Colonic mucosa (tissue), 4 donors: ENCODE results near the gene BMAL1. TPM values are rescaled to one million over a fixed set of nuclear protein-coding genes. Genes with fewer than 3 reads are reported as not detected.

Experiments used
- DNase-seq: peaks from one replicate; pipeline ENCODE4 v3.0.0-alpha.2; 2020
- H3K27ac ChIP-seq: fragments of 200-600 bp; one replicate; pipeline ENCODE4 v1.8.0; 2021
- H3K27me3 ChIP-seq: fragments of 200-600 bp; one replicate; pipeline ENCODE4 v1.8.0; 2021
- H3K36me3 ChIP-seq: fragments of 200-600 bp; one replicate; pipeline ENCODE4 v1.8.0; 2021
- H3K4me1 ChIP-seq: fragments of 200-600 bp; one replicate; pipeline ENCODE4 v1.8.0; 2021; ENCODE audit warnings: mild to moderate bottlenecking
- H3K4me3 ChIP-seq: fragments of 200-600 bp; one replicate; pipeline ENCODE4 v1.8.0; 2021
- H3K9ac ChIP-seq, 2 donors: one replicate each; pipeline ENCODE4 v1.7.0; 2013; ENCODE audit warnings: control low read depth in 2 of 2, low read depth in 2 of 2, low read length in 2 of 2
- H3K9me3 ChIP-seq: fragments of 200-600 bp; one replicate; pipeline ENCODE4 v1.8.0; 2021
- intact Hi-C: fragments of 100-400 bp; cut with DNase I; formaldehyde crosslinking; loops from one replicate; pipeline ENCODE4 v1.14.1; 2022
- total RNA-seq, 2 donors: library from RNA; stranded (reverse); fragmentation: NEBNext Ultra II Directional in 1 of 2; extraction: Animal tissue kit (Norgen Biotek cat#: 25700) in 1 of 2; gene quantifications; one replicate each; pipeline ENCODE4 v1.2.1, GENCODE V29; 2021
- TF ChIP-seq, protein P1 (sequence below): fragments of 200-600 bp; IDR thresholded peaks from one replicate; pipeline ENCODE4 v1.8.0; 2022; ENCODE audit warnings: antibody characterized with exemption, mild to moderate bottlenecking
- donor health status: healthy.
- donor health status: DM: no; HTN: no; CAD: no.
- donor health status: DM: no; HTN: no; CAD: no.

Gene BMAL1
- total RNA-seq, 2 donors from 2014 or later, result 10.0 to 14.6 TPM

DNA sequence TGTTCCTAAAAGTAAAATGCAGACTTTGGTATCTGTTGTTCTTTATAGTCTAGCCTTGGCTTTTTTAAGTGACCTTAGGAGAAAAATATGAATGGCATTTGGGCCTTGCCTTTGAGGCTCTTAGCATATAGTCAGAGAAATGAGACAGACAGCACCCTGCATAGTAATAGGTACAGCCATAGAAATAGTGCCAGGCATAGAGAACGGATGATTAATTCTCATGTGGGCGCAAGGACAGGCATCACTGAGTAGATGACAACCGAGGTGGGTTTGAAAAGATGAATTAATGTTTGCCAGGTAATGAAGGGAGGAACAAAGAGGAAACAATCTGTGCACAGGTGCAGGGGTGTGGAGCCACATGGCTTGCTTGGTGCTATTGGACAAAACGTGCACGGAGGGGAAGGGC is 90.5 kb downstream of the BMAL1 start:
- no peak overlapping the region for H3K9ac ChIP-seq
- no peak for DNase-seq
- H3K9me3 ChIP-seq, result no peaks in the 10 kb centered on the region
- no peaks in the 10 kb centered on the region for H3K4me1 ChIP-seq
- intact Hi-C loops, result no loop called here
- H3K4me3 ChIP-seq, result no peak overlapping the region
- H3K36me3 ChIP-seq, result no peaks in the 10 kb centered on the region
- no peaks in the 10 kb centered on the region for H3K27me3 ChIP-seq
- TF ChIP-seq, protein P1, sequence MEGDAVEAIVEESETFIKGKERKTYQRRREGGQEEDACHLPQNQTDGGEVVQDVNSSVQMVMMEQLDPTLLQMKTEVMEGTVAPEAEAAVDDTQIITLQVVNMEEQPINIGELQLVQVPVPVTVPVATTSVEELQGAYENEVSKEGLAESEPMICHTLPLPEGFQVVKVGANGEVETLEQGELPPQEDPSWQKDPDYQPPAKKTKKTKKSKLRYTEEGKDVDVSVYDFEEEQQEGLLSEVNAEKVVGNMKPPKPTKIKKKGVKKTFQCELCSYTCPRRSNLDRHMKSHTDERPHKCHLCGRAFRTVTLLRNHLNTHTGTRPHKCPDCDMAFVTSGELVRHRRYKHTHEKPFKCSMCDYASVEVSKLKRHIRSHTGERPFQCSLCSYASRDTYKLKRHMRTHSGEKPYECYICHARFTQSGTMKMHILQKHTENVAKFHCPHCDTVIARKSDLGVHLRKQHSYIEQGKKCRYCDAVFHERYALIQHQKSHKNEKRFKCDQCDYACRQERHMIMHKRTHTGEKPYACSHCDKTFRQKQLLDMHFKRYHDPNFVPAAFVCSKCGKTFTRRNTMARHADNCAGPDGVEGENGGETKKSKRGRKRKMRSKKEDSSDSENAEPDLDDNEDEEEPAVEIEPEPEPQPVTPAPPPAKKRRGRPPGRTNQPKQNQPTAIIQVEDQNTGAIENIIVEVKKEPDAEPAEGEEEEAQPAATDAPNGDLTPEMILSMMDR, result no peak
- no peak overlapping the region for H3K27ac ChIP-seq

DNA sequence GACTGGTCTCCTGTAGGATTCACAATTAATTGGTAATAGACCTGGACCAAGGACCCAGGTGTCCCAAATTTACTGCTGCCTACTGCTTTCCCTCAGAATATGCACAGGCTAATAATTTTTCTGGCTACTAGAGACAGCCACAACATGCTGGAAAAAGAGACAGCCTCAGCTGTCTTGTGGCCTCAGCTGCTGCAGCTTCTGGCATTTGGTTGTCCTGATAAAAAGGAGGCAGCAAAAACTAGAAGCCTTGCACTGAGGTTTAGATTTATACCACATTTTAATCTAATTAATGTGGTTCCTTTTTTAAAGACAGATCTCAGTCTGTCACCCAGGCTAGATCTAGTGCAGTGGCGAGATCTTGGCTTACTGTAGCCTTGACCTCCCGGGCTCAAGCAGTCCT is 95.6 kb downstream of the BMAL1 start:
- TF ChIP-seq, protein P1, result no peak

DNA sequence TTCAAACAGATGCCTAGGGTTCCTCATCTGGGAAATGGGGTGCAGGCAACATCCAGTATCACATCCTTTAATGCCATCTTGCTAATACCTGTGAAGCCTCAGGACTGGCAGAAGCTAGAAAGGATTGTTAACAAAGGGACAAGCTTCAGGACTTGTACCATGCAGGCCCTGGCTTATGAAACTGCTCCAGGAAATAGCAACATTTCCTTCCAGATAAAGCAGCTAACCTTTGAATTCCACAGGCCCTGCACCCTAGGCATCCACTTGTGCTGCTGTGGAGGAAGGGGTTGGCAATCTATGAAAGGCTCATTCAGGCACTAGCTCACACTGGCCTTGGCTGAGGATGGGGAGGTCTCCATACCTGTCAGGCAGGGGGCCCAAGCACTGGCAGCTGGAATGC is 98.2 kb downstream of the BMAL1 start:
- TF ChIP-seq, protein P1, result no peak
- no peaks in the 10 kb centered on the region for H3K9me3 ChIP-seq
- no peaks in the 10 kb centered on the region for H3K36me3 ChIP-seq
- no peak overlapping the region for H3K4me3 ChIP-seq
- intact Hi-C loops, result no loop called here
- H3K9ac ChIP-seq, result no peak overlapping the region
- no peaks in the 10 kb centered on the region for H3K4me1 ChIP-seq
- no peak overlapping the region for H3K27ac ChIP-seq
- H3K27me3 ChIP-seq, result no peaks in the 10 kb centered on the region
- no peak for DNase-seq

More for the DNA sequence above, 95.6 kb downstream of the BMAL1 start:
- no peaks in the 10 kb centered on the region for H3K4me1 ChIP-seq
- H3K4me3 ChIP-seq, result no peak overlapping the region
- no peaks in the 10 kb centered on the region for H3K27me3 ChIP-seq
- H3K9ac ChIP-seq, result no peak overlapping the region
- no peaks in the 10 kb centered on the region for H3K36me3 ChIP-seq
- no peaks in the 10 kb centered on the region for H3K9me3 ChIP-seq
- DNase-seq, result no peak
- intact Hi-C loops, result no loop called here
- no peak overlapping the region for H3K27ac ChIP-seq

DNA sequence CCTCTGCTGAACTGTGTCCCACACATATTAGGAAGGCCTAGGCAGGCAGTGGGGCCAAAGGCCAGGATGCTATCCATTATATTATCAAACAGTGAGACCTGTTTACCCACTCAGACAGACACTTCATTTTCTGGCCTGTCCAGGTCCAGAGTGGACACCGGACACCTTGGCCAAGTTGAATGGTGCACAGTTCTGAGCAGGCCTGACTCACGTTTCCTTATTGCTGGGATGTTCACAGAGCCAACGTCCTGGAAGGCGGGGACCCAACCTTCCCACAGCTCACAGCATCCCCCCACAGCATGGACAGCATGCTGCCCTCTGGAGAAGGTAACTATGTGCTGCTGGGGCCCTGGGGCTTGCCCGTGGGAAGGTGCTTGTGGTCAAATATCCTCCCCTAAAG is 98.8 kb downstream of the BMAL1 start:
- H3K27me3 ChIP-seq, result no peaks in the 10 kb centered on the region
- no peak for DNase-seq
- H3K9me3 ChIP-seq, result no peaks in the 10 kb centered on the region
- no peak overlapping the region for H3K4me3 ChIP-seq
- no peaks in the 10 kb centered on the region for H3K4me1 ChIP-seq
- intact Hi-C loops, result no loop called here
- H3K36me3 ChIP-seq, result no peaks in the 10 kb centered on the region
- no peak overlapping the region for H3K9ac ChIP-seq
- TF ChIP-seq, protein P1, result no peak
- H3K27ac ChIP-seq, result no peak overlapping the region

DNA sequence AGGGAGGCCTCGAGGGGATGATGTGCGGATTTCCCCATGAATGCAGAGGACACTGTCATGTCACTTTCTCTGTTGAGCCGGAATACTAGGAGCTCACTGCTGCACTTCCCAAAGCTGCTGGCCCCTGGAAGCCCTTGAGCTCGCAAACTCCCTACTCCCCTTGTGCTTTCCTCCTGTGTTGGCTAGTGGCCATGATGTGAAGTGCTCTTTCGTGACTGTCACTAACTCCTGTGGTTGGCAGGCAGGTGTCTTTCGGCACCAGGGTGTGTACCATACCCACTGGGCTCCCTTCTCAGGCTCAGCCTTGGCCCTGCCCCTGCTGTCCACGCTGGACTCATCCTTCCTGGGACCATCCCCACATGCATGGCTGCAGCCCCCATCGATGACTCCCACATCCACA is 99.2 kb downstream of the BMAL1 start:
- Histone ChIP-seq H3K36me3 (no peaks in the 10 kb centered on the region), H3K9ac (no peak overlapping the region), H3K9me3 (no peaks in the 10 kb centered on the region), H3K27ac (no peak overlapping the region), H3K4me3 (no peak overlapping the region), H3K4me1 (no peaks in the 10 kb centered on the region), H3K27me3 (no peaks in the 10 kb centered on the region)
- TF ChIP-seq, protein P1, result no peak
- intact Hi-C loops, result no loop called here
- no peak for DNase-seq

DNA sequence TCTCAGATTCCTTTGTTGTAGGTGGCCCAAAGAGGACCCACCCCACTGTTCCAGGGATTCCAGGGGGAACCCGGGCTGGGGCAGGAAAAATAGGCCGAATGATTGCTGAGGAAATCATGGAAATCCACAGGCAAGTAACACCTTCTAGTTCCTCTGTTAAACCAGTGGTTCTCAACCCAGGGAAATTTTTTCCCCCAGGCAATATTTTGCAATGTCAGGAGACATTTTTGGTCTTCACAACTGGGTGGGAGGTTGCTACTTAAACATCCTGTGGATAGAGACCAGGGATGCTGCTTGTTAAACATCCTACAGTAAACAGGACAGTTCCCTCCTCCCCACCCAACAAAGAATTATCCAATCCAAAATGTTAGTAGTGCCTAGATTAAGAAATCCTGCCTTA is 100.7 kb downstream of the BMAL1 start:
- no peaks in the 10 kb centered on the region for H3K4me1 ChIP-seq
- no peak for DNase-seq
- no peak overlapping the region for H3K4me3 ChIP-seq
- no peaks in the 10 kb centered on the region for H3K36me3 ChIP-seq
- H3K9ac ChIP-seq, result no peak overlapping the region
- TF ChIP-seq, protein P1, result no peak
- H3K27ac ChIP-seq, result no peak overlapping the region
- no peaks in the 10 kb centered on the region for H3K9me3 ChIP-seq
- intact Hi-C loops, result no loop called here
- H3K27me3 ChIP-seq, result no peaks in the 10 kb centered on the region
